GM06990 (cell line): ENCODE results near the gene PPP1CC.

ENCODE experiments used
- DNase-seq: peaks from one replicate; pipeline ENCODE4 v3.0.0-alpha.2; 2011; ENCODE audit not compliant: insufficient read length; ENCODE audit errors: extremely low read depth
- H3K27me3 ChIP-seq: replicated peaks from 2 replicates; pipeline ENCODE4 v1.6.0; 2011; ENCODE audit warnings: low read length; ENCODE audit not compliant: control insufficient read depth, insufficient read depth
- H3K36me3 ChIP-seq: 2 replicates; pipeline ENCODE4 v1.5.1; 2011; ENCODE audit warnings: low read length; ENCODE audit not compliant: control insufficient read depth, insufficient read depth
- H3K4me3 ChIP-seq: replicated peaks from 2 replicates; pipeline ENCODE4 v1.5.1; 2011; ENCODE audit warnings: low read depth, mild to moderate bottlenecking, control low read depth, low read length
- CTCF ChIP-seq: IDR thresholded peaks from 2 replicates; pipeline ENCODE4 v1.5.1; 2011; ENCODE audit warnings: low read length, control low read depth, mild to moderate bottlenecking, inconsistent platforms; ENCODE audit not compliant: insufficient read depth, poor library complexity, severe bottlenecking

The PPP1CC gene

GRCh38 chr12:110782094-110782493 lies 39.4 kb upstream of the PPP1CC start:
- no peak for TF ChIP-seq CTCF

GRCh38 chr12:110780448-110780847 lies 37.8 kb upstream of the PPP1CC start:
- TF ChIP-seq CTCF: no peak
- H3K36me3 ChIP-seq: no peaks in the 10 kb centered on the region
- no peaks in the 10 kb centered on the region for H3K27me3 ChIP-seq
- H3K4me3 ChIP-seq: no peak overlapping the region
- DNase-seq: no peak

More at GRCh38 chr12:110782094-110782493, 39.4 kb upstream of the PPP1CC start:
- no peak for DNase-seq
- no peak overlapping the region for H3K4me3 ChIP-seq
- H3K27me3 ChIP-seq: no peaks in the 10 kb centered on the region
- H3K36me3 ChIP-seq: no peaks in the 10 kb centered on the region

- no peak for DNase-seq
- no peak for TF ChIP-seq CTCF
These were observed 36.3 kb upstream of the PPP1CC start for GRCh38 chr12:110778833-110779577.

GRCh38 chr12:110776410-110776809 lies 33.7 kb upstream of the PPP1CC start:
- DNase-seq: peak; percentile 88
- no peak for TF ChIP-seq CTCF
- Histone ChIP-seq H3K4me3 (no peak overlapping the region), H3K27me3 (no peaks in the 10 kb centered on the region), H3K36me3 (no peaks in the 10 kb centered on the region)

More at GRCh38 chr12:110778833-110779577, 36.3 kb upstream of the PPP1CC start:
- no peak overlapping the region for H3K4me3 ChIP-seq
- H3K27me3 ChIP-seq: no peaks in the 10 kb centered on the region
- H3K36me3 ChIP-seq: no peaks in the 10 kb centered on the region

GRCh38 chr12:110775997-110776396 lies 33.3 kb upstream of the PPP1CC start:
- no peaks in the 10 kb centered on the region for H3K27me3 ChIP-seq
- DNase-seq: no peak
- H3K36me3 ChIP-seq: no peaks in the 10 kb centered on the region
- no peak for TF ChIP-seq CTCF
- H3K4me3 ChIP-seq: no peak overlapping the region
